Adrenal gland (tissue), 5 donors: ENCODE data around the gene ANKRD28.

ENCODE experiments used
- CTCF ChIP-seq, 6 experiments: fragments of 450-650 bp in 4 of 6; fragments of 200-600 bp in 2 of 6; sonication (generic) in 1 of 6; IDR thresholded peaks; 1 replicate in 5 of 6; 2 replicates in 1 of 6; pipeline versions ENCODE4 v1.5.1 to v1.8.0; 2016 to 2021; ENCODE audit warnings: antibody characterized with exemption in 6 of 6, mild to moderate bottlenecking in 2 of 6, moderate library complexity in 1 of 6
- POLR2A ChIP-seq, 2 donors: fragments of 450-650 bp; IDR thresholded peaks; one replicate each; pipeline ENCODE4 v1.6.1; 2017; ENCODE audit warnings: antibody characterized with exemption in 2 of 2, mild to moderate bottlenecking in 2 of 2, moderate library complexity in 1 of 2
- donor health status: DM: no; HTN: no; CAD: no.

- no peak for TF ChIP-seq POLR2A (IDR thresholded peaks at IDR 0.05)
- no peak for TF ChIP-seq CTCF (IDR thresholded peaks at IDR 0.05)
Measured at GRCh38 chr3:15679306-15679705, 118.5 kb downstream of the ANKRD28 start.
